ENCODE results near the gene LYST. TPM values are rescaled to one million over a fixed set of nuclear protein-coding genes. Genes with fewer than 3 reads are reported as not detected.

Gene LYST
- total RNA-seq, 1 donor from 2014 or later = 90.2 TPM

DNA sequence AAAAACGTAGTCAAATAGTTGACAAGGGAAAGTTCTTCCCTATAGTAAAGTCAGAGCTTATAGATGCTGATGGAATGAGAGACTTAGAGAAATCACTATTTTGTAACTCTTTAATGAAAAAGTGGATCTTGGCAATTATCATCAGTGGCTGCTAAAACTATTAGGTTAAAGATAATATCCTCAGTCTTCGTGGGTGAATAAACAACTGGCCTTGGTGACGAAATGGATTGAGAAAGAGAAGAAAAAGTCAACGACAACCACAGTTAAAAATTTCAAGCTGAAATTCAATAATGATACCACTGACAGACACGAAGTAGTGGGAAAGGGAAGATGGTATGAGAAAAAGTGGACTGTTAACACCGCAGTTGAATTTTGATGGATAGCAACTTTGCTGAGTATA, 127.1 kb downstream of the LYST start:
- ChIA-PET POLR2A (interaction anchor here (0.6 kb wide), 1 partner anchor 230 kb away, joined by 3 read pairs; no protein-coding TSS in a partner anchor), CTCF (no interaction called here)
- no peak overlapping the region for H3K27ac Mint-ChIP-seq
- TF ChIP-seq, protein P1, sequence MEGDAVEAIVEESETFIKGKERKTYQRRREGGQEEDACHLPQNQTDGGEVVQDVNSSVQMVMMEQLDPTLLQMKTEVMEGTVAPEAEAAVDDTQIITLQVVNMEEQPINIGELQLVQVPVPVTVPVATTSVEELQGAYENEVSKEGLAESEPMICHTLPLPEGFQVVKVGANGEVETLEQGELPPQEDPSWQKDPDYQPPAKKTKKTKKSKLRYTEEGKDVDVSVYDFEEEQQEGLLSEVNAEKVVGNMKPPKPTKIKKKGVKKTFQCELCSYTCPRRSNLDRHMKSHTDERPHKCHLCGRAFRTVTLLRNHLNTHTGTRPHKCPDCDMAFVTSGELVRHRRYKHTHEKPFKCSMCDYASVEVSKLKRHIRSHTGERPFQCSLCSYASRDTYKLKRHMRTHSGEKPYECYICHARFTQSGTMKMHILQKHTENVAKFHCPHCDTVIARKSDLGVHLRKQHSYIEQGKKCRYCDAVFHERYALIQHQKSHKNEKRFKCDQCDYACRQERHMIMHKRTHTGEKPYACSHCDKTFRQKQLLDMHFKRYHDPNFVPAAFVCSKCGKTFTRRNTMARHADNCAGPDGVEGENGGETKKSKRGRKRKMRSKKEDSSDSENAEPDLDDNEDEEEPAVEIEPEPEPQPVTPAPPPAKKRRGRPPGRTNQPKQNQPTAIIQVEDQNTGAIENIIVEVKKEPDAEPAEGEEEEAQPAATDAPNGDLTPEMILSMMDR (IDR thresholded peaks at IDR 0.05) = no peak
- DNase-seq = no peak
- H3K27me3 Mint-ChIP-seq = no peaks in the 10 kb centered on the region
- no peaks in the 10 kb centered on the region for H3K4me1 Mint-ChIP-seq
- peaks cover 69% of the 10 kb centered on the region for H3K36me3 Mint-ChIP-seq (ENCODE audit: low read depth)
- H3K4me3 Mint-ChIP-seq = no peak overlapping the region
- intact Hi-C loops (cut with micrococcal nuclease) = no loop called here
- no peak for ATAC-seq (ENCODE audit: low read depth)
- no peaks in the 10 kb centered on the region for H3K9me3 Mint-ChIP-seq

DNA sequence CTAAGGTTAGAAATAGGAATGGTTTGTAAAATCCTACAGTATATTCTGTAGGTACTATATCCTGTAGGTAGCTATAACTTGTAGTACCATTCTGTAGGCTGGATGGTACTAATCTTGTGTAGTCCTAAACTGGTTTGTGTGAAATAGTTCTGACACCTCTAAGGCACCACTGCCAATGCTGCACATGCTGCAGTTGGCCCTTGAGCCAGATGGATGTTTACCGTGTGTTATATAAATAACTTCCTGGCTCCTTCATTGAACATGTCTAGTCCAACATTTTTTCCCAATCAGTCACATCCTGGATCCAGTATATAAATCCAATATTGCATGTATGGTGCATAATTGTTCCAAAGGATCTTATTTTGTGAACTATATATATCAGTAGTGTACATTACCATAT, 127.6 kb downstream of the LYST start:
- peaks cover 64% of the 10 kb centered on the region for H3K36me3 Mint-ChIP-seq (ENCODE audit: low read depth)
- TF ChIP-seq, protein P1 (IDR thresholded peaks at IDR 0.05) = no peak
- intact Hi-C loops (cut with micrococcal nuclease) = no loop called here
- H3K4me3 Mint-ChIP-seq = no peak overlapping the region
- DNase-seq (no peak), ATAC-seq (ENCODE audit: low read depth) (no peak)
- H3K4me1 Mint-ChIP-seq = no peaks in the 10 kb centered on the region
- H3K9me3 Mint-ChIP-seq = no peaks in the 10 kb centered on the region
- ChIA-PET CTCF (no interaction called here), POLR2A (no interaction called here)
- H3K27me3 Mint-ChIP-seq = no peaks in the 10 kb centered on the region
- no peak overlapping the region for H3K27ac Mint-ChIP-seq

DNA sequence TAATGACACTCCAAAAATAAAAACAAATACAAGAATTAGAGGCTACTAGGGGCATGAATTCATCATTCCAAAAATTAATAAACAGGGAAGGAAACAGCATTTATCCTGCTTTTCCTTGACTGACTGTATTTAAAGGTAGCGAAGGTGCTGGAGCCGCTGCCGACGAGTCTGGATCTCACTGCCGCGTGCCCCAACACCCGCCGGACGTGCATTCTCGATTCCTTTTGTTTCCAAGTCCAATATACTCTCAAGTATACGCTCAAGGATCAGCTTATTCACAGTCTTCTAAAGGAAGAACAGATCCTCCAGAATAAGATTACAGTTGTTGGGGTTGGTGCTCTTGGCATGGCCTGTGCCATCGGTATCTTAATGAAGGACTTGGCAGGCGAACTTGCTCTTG, 129.0 kb downstream of the LYST start:
- TF ChIP-seq, protein P1 (IDR thresholded peaks at IDR 0.05) = no peak
- no peak for DNase-seq
- no peaks in the 10 kb centered on the region for H3K4me1 Mint-ChIP-seq
- intact Hi-C loops (cut with micrococcal nuclease) = no loop called here
- no peaks in the 10 kb centered on the region for H3K27me3 Mint-ChIP-seq
- CTCF ChIA-PET = interaction anchor here (1.4 kb wide), 1 partner anchor 234 kb away, joined by 4 read pairs; no protein-coding TSS in a partner anchor
- H3K36me3 Mint-ChIP-seq (ENCODE audit: low read depth) = peaks cover 60% of the 10 kb centered on the region
- H3K27ac Mint-ChIP-seq = no peak overlapping the region
- no peak overlapping the region for H3K4me3 Mint-ChIP-seq
- no peaks in the 10 kb centered on the region for H3K9me3 Mint-ChIP-seq
- POLR2A ChIA-PET = interaction anchor here (0.5 kb wide), 1 partner anchor 16 kb away, joined by 3 read pairs; no protein-coding TSS in a partner anchor
- no peak for ATAC-seq (ENCODE audit: low read depth)

DNA sequence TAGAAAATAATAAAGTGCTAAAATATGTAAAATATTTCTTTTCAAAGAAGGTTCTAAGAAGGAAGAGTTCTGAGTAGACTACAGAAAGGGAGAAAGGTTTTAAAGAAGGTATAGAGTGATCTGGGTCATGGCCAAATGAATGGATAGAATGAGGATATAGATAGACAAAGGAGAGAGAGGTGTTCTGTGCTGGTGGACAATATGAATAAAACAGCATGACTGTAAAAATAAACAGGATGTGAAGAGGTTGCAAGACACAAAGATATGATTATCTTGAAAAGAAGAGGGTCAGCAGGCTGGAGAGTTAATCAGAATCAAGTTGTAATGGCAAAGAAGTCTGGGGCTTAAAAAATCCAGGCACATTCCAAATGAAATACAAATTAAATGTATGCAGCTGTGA, 130.4 kb downstream of the LYST start:
- POLR2A ChIA-PET = no interaction called here
- no peak for ATAC-seq (ENCODE audit: low read depth)
- DNase-seq = no peak
- Mint-ChIP-seq H3K36me3 (ENCODE audit: low read depth) (peaks cover 55% of the 10 kb centered on the region), H3K9me3 (no peaks in the 10 kb centered on the region), H3K27me3 (no peaks in the 10 kb centered on the region), H3K4me3 (no peak overlapping the region), H3K27ac (no peak overlapping the region), H3K4me1 (no peaks in the 10 kb centered on the region)
- intact Hi-C loops (cut with micrococcal nuclease) = no loop called here
- TF ChIP-seq, protein P1 (IDR thresholded peaks at IDR 0.05) = no peak
- CTCF ChIA-PET = no interaction called here

DNA sequence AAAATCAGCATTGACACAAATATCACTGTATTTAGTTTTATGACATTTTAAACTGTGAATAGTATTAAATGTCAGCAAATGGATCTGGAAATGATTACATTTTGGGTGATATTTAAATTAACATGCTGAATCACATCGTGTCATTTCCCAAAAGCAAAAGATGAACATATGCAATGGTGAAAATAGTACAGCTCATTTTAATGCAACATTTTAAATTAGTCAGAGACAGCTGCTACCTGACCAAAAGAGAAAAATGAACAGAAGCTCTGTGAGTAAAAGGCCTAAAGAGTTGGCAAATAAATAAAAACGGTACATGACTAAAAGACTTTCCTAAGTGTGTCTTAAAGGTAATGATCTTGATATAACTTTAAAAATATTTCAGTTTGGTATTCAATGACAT, 131.1 kb downstream of the LYST start:
- ATAC-seq (ENCODE audit: low read depth) = no peak
- Mint-ChIP-seq H3K36me3 (ENCODE audit: low read depth) (peaks cover 57% of the 10 kb centered on the region), H3K27ac (no peak overlapping the region), H3K4me1 (no peaks in the 10 kb centered on the region), H3K9me3 (no peaks in the 10 kb centered on the region), H3K27me3 (no peaks in the 10 kb centered on the region), H3K4me3 (no peak overlapping the region)
- CTCF ChIA-PET = no interaction called here
- TF ChIP-seq, protein P1 (IDR thresholded peaks at IDR 0.05) = no peak
- POLR2A ChIA-PET = no interaction called here
- intact Hi-C loops (cut with micrococcal nuclease) = loop anchor here (2.0 kb wide), 1 partner anchor 13 kb away; no protein-coding TSS in a partner anchor
- DNase-seq = no peak

All from activated B cell treated with CpG ODN at 0.5 μM for 24 hours (primary cell).